GM19324 (cell line): Measurements from ENCODE around the gene ME3.

Source experiments
- ATAC-seq: cut with Tn5 transposase; IDR thresholded peaks from one replicate; pipeline ENCODE4 v1.9.1; 2021; ENCODE audit warnings: mild to moderate bottlenecking, moderate library complexity; ENCODE audit not compliant: unreplicated experiment, low FRiP score

Gene ME3

GRCh38 chr11:86475027-86475426, 197.4 kb downstream of the ME3 start:
- ATAC-seq = no peak

- no peak for ATAC-seq
Observed at GRCh38 chr11:86473991-86474833, 198.2 kb downstream of the ME3 start.

- no peak for ATAC-seq
Observed at GRCh38 chr11:86469491-86470388, 202.7 kb downstream of the ME3 start.

GRCh38 chr11:86468169-86468568, 204.2 kb downstream of the ME3 start:
- no peak for ATAC-seq

GRCh38 chr11:86464509-86465221, 207.8 kb downstream of the ME3 start:
- ATAC-seq = no peak

- no peak for ATAC-seq
Observed at GRCh38 chr11:86463955-86464354, 208.5 kb downstream of the ME3 start.

GRCh38 chr11:86463120-86463519, 209.3 kb downstream of the ME3 start:
- ATAC-seq = no peak

GRCh38 chr11:86461892-86462291, 210.5 kb downstream of the ME3 start:
- ATAC-seq = no peak

GRCh38 chr11:86460461-86461385, 211.7 kb downstream of the ME3 start:
- ATAC-seq = no peak

GRCh38 chr11:86459682-86460460, 212.5 kb downstream of the ME3 start:
- ATAC-seq = no peak

GRCh38 chr11:86459002-86459385, 213.4 kb downstream of the ME3 start:
- no peak for ATAC-seq

GRCh38 chr11:86458294-86459001, 214.0 kb downstream of the ME3 start:
- ATAC-seq = no peak

- ATAC-seq = peak; percentile 64
Observed at GRCh38 chr11:86456075-86456939, 216.1 kb downstream of the ME3 start.

GRCh38 chr11:86453290-86454030, 219.0 kb downstream of the ME3 start:
- no peak for ATAC-seq

- no peak for ATAC-seq
Observed at GRCh38 chr11:86449993-86450629, 222.3 kb downstream of the ME3 start.

GRCh38 chr11:86447763-86448480, 224.5 kb downstream of the ME3 start:
- ATAC-seq = no peak
